HUES64 (cell line): ENCODE measurements around the gene FCF1.
"Not testable (repeated sequence)": the region's sequence is repeated elsewhere in the genome, so short reads cannot be mapped to it uniquely, and the experiment has no call there.

ENCODE experiments used
- H3K27ac ChIP-seq: 2 replicates; pipeline ENCODE4 v1.7.0; 2013; ENCODE audit warnings: low read depth, low read length, inconsistent platforms
- H3K27me3 ChIP-seq: 2 replicates; pipeline ENCODE4 v1.6.1; 2013; ENCODE audit warnings: mild to moderate bottlenecking, low read length; ENCODE audit not compliant: insufficient read depth
- H3K36me3 ChIP-seq: 2 replicates; pipeline ENCODE4 v1.6.1; 2013; ENCODE audit warnings: mild to moderate bottlenecking, low read length; ENCODE audit not compliant: insufficient read depth
- H3K4me1 ChIP-seq: 2 replicates; pipeline ENCODE4 v1.6.1; 2013; ENCODE audit warnings: mild to moderate bottlenecking, low read length, moderate library complexity; ENCODE audit not compliant: insufficient read depth
- H3K4me3 ChIP-seq: 2 replicates; pipeline ENCODE4 v1.5.1; 2013; ENCODE audit warnings: mild to moderate bottlenecking, low read length, moderate library complexity
- H3K9ac ChIP-seq: 2 replicates; pipeline ENCODE4 v1.6.1; 2013; ENCODE audit warnings: mild to moderate bottlenecking, low read depth, low read length
- H3K9me3 ChIP-seq: 2 replicates; pipeline ENCODE4 v1.6.1; 2013; ENCODE audit warnings: low read depth, low read length; ENCODE audit not compliant: insufficient read depth
- WGBS: fragments of 150-250, 120-280 bp; methylation state at CpG from one replicate; pipeline ENCODE4 v1.1.7; 2013; ENCODE audit warnings: missing lambda C conversion rate; 5-methylcytosine and 5-hydroxymethylcytosine counted together

The FCF1 gene

DNA sequence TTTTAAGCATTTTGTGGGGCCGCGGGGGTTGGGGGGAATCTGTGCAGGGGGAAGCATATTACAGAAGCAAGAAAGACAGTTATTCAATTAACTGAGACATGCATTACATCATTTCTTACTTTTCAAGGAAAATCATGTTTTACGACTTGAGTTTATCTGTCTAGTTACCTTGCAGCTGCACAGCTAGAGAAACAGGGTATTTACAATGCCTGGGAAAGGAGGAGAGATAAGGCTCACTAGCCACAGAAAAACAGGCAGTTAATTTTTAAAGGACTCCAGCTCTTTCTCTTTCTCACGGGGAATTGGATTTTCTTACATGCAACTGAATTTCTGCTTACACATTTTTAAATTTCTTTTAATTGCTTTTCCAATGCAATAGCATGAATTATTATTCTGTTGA lies 22.2 kb downstream of the FCF1 start:
- peaks cover 59% of the 10 kb centered on the region for H3K36me3 ChIP-seq
- WGBS, result 93% methylated on average over 4 of the region's 4 CpGs

DNA sequence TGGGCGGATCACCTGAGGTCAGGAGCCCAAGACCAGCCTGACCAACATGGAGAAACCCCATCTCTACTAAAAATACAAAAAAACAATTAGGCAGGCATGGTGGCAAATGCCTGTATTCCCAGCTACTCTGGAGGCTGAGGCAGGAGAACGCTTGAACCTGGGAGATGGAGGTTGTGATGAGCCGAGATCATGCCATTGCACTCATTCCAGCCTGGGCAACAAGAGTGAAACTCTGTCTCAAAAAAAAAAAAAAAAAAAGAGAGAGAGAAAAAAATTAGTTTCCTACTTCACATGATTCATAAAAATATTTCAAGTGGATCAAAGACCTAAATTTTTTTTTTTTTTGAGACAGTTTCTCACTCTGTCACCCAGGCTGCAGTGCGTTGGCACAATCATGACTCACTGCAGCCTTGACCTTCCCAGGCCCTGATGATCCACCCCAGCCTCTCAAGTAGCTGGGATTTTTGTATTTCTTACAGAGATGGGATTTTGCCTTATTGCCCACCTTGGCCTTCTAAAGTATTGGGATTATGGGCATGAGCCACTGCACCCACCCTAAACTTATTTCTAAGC lies 24.9 kb downstream of the FCF1 start:
- Histone ChIP-seq H3K36me3 (peaks cover 44% of the 10 kb centered on the region), H3K4me1 (no peaks in the 10 kb centered on the region), H3K27me3 (no peaks in the 10 kb centered on the region), H3K9ac (no peak overlapping the region), H3K9me3 (no peaks in the 10 kb centered on the region), H3K4me3 (no peak overlapping the region), H3K27ac (no peak overlapping the region)
- 97% methylated on average over 4 of the region's 4 CpGs for WGBS

More for the DNA sequence above, 22.2 kb downstream of the FCF1 start:
- H3K27me3 ChIP-seq, result no peaks in the 10 kb centered on the region
- no peak overlapping the region for H3K9ac ChIP-seq
- H3K27ac ChIP-seq, result no peak overlapping the region
- no peaks in the 10 kb centered on the region for H3K9me3 ChIP-seq
- no peak overlapping the region for H3K4me3 ChIP-seq
- H3K4me1 ChIP-seq, result no peaks in the 10 kb centered on the region

GRCh38 chr14:74739293-74740030 lies 26.5 kb downstream of the FCF1 start:
- H3K27me3 ChIP-seq, result no peaks in the 10 kb centered on the region
- no peak overlapping the region for H3K27ac ChIP-seq
- 97% methylated on average over 8 of the region's 8 CpGs for WGBS
- H3K4me1 ChIP-seq, result no peaks in the 10 kb centered on the region
- H3K36me3 ChIP-seq, result peaks cover 28% of the 10 kb centered on the region
- no peak overlapping the region for H3K9ac ChIP-seq
- no peak overlapping the region for H3K4me3 ChIP-seq
- no peaks in the 10 kb centered on the region for H3K9me3 ChIP-seq

- no peaks in the 10 kb centered on the region for H3K27me3 ChIP-seq
- no peaks in the 10 kb centered on the region for H3K4me1 ChIP-seq
- H3K9ac ChIP-seq, result no peak overlapping the region
- WGBS, result 98% methylated on average over 2 of the region's 2 CpGs
- no peaks in the 10 kb centered on the region for H3K9me3 ChIP-seq
- H3K4me3 ChIP-seq, result no peak overlapping the region
- no peaks in the 10 kb centered on the region for H3K36me3 ChIP-seq
- no peak overlapping the region for H3K27ac ChIP-seq
Observed at GRCh38 chr14:74747237-74747636, 34.3 kb downstream of the FCF1 start.

DNA sequence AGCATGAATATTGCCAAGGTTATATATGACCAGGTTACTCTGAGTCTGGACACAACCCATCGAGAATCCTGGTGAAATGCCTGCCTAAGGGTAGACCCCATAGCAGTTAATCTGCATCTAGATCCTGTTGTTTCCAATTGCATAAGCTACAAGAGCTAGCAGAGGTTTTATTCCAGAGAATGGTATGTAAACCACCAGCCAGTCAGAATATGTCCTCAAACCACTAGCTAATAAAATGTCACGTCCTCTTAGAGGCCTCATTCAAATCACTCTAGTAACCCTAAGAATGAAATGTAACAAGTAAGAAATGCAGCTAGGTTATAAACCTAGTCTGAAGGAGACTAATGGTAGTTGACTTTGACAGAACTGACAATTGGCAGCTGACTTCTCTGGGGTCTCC lies 41.2 kb downstream of the FCF1 start:
- Histone ChIP-seq H3K9me3 (peaks cover 6% of the 10 kb centered on the region; the same call in 1 of the 2 replicates), H3K27ac (no peak overlapping the region), H3K36me3 (no peaks in the 10 kb centered on the region), H3K9ac (no peak overlapping the region), H3K4me3 (no peak overlapping the region), H3K27me3 (no peaks in the 10 kb centered on the region; the same call in 1 of the 2 replicates), H3K4me1 (no peaks in the 10 kb centered on the region)
- WGBS, result 86% methylated on average over 1 of the region's 2 CpGs

DNA sequence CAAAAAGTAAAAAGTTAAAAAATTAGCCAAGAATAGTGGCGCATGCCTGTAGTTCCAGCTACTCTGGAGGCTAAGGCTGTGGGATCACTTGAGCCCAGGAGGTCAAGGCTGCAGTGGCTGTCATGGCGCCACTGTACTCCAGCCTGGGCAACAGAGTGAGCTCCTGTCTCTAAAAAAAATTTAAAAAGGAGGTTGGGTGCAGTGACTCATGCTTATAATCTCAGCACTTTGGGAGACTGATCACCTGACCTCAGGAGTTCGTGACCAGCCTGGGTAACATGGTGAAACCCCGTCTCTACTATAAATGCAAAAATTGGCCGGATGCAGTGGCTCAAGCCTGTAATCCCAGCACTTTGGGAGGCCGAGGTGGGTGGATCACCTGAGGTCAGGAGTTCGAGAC lies 42.0 kb downstream of the FCF1 start:
- H3K4me3 ChIP-seq, result no peak overlapping the region
- peaks cover 6% of the 10 kb centered on the region; the same call in 1 of the 2 replicates for H3K9me3 ChIP-seq
- WGBS, result 91% methylated on average over 7 of the region's 7 CpGs
- H3K27ac ChIP-seq, result no peak overlapping the region
- H3K36me3 ChIP-seq, result no peaks in the 10 kb centered on the region
- peaks cover 4% of the 10 kb centered on the region for H3K27me3 ChIP-seq
- H3K4me1 ChIP-seq, result no peaks in the 10 kb centered on the region
- H3K9ac ChIP-seq, result no peak overlapping the region

DNA sequence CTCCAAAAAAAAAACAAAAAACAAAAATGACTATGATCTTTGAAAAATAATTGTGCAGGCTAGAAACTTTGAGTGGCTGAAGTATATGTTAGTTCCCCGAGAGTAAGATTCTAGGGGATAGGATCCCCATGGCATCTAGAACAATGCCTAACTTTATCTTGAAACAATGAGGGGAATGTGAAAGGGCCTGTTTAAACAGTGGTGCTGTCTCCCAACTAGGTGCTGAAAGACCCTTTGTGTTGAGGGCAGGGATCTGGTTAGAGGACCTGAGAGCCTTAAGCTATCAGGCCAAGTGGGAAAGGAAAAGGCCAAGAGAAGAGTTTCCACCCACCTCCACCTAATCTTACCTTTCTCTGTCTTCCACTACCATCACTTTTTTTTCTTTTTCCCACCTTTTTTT lies 43.4 kb downstream of the FCF1 start:
- H3K4me1 ChIP-seq, result no peaks in the 10 kb centered on the region
- H3K9ac ChIP-seq, result no peak overlapping the region
- H3K27ac ChIP-seq, result no peak overlapping the region
- WGBS, result 92% methylated on average over 1 of the region's 1 CpG
- H3K27me3 ChIP-seq, result peaks cover 7% of the 10 kb centered on the region
- H3K9me3 ChIP-seq, result peaks cover 6% of the 10 kb centered on the region; the same call in 1 of the 2 replicates
- H3K4me3 ChIP-seq, result no peak overlapping the region
- H3K36me3 ChIP-seq, result no peaks in the 10 kb centered on the region

DNA sequence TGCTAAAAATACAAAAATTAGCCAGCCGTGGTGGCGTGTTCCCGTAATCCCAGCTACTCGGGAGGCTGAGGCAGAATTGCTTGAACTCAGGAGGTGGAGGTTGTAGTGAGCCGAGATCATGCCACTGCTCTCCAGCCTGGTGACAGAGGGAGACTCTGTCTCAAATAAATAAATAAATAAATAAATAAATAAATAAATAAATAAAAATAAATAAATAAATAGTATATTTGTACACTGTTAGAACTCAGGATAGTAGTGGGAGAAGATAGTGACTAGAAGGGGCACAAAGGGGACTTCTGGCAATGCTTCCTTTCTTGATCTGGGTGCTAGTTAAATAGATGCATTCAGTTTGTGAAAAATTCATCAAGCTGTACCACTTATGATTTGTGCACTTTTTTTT lies 45.6 kb downstream of the FCF1 start:
- H3K36me3 ChIP-seq, H3K4me1 ChIP-seq, H3K9me3 ChIP-seq, H3K27me3 ChIP-seq, H3K9ac ChIP-seq, H3K4me3 ChIP-seq, H3K27ac ChIP-seq: not testable (repeated sequence)
- WGBS, result 96% methylated on average over 4 of the region's 5 CpGs

GRCh38 chr14:74762917-74763802 lies 50.2 kb downstream of the FCF1 start, which contains the start of gene YLPM1:
TSS of gene YLPM1 (plus strand) at chr14:74763316. CDS start at chr14:74763490, 174 bp downstream.
- WGBS, result under 1% methylated on average over 76 of the region's 76 CpGs
- Histone ChIP-seq H3K4me3 (peak within 1 kb of the TSS; percentile 75), H3K4me1 (peaks cover 18% of the 10 kb centered on the region), H3K9ac (peak within 1 kb of the TSS; percentile 88), H3K27ac (peak within 1 kb of the TSS; percentile 82), H3K36me3 (peaks cover 18% of the 10 kb centered on the region), H3K27me3 (peaks cover 7% of the 10 kb centered on the region), H3K9me3 (no peaks in the 10 kb centered on the region)

GRCh38 chr14:74763803-74764531 lies 51.0 kb downstream of the FCF1 start:
- peaks cover 7% of the 10 kb centered on the region for H3K27me3 ChIP-seq
- peak overlapping the region; percentile 88 for H3K9ac ChIP-seq
- H3K9me3 ChIP-seq, result no peaks in the 10 kb centered on the region
- H3K36me3 ChIP-seq, result peaks cover 18% of the 10 kb centered on the region
- WGBS, result 3% methylated on average over 19 of the region's 19 CpGs
- H3K4me3 ChIP-seq, result peak overlapping the region; percentile 75
- peak overlapping the region; percentile 82 for H3K27ac ChIP-seq
- peaks cover 18% of the 10 kb centered on the region for H3K4me1 ChIP-seq
